MM.1S (cell line): ENCODE data around the gene IFT74.

ENCODE experiments used
- DNase-seq: peaks from one replicate; pipeline ENCODE4 v3.0.0-alpha.2; 2015
- H2AFZ ChIP-seq: fragments of 300-600 bp; sonication (generic); 2 replicates; pipeline ENCODE4 v1.6.0; 2016; ENCODE audit warnings: antibody characterized with exemption, low read length
- H3F3A ChIP-seq: fragments of 300-600 bp; sonication (generic); 2 replicates; pipeline ENCODE4 v1.6.1; 2016; ENCODE audit warnings: mild to moderate bottlenecking, antibody characterized with exemption, low read length, moderate library complexity, mixed read lengths; ENCODE audit not compliant: insufficient read depth
- H3K27ac ChIP-seq: fragments of 300-600 bp; sonication (generic); 2 replicates; pipeline ENCODE4 v1.5.1; 2016; ENCODE audit warnings: mild to moderate bottlenecking, low read length
- H3K27me3 ChIP-seq: fragments of 300-600 bp; sonication (generic); replicated peaks from 2 replicates; pipeline ENCODE4 v1.6.0; 2016; ENCODE audit warnings: low read length; ENCODE audit not compliant: insufficient read depth
- H3K36me3 ChIP-seq: fragments of 300-600 bp; sonication (generic); replicated peaks from 2 replicates; pipeline ENCODE4 v1.6.1; 2016; ENCODE audit warnings: mild to moderate bottlenecking, low read length, mixed read lengths; ENCODE audit not compliant: insufficient read depth
- H3K4me1 ChIP-seq: fragments of 300-600 bp; sonication (generic); 2 replicates; pipeline ENCODE4 v1.6.1; 2016; ENCODE audit warnings: low read length, mixed read lengths
- H3K4me2 ChIP-seq: fragments of 300-600 bp; sonication (generic); 2 replicates; pipeline ENCODE4 v1.6.0; 2016; ENCODE audit warnings: low read depth, low read length
- H3K4me3 ChIP-seq: fragments of 300-600 bp; sonication (generic); 2 replicates; pipeline ENCODE4 v1.5.1; 2016; ENCODE audit warnings: low read length, mixed read lengths
- H3K79me2 ChIP-seq: fragments of 300-600 bp; sonication (generic); 2 replicates; pipeline ENCODE4 v1.6.1; 2016; ENCODE audit warnings: mixed run types, low read length, mixed read lengths
- H3K9ac ChIP-seq: fragments of 300-600 bp; sonication (generic); 2 replicates; pipeline ENCODE4 v1.6.1; 2016; ENCODE audit warnings: low read length, mixed read lengths
- H3K9me2 ChIP-seq: fragments of 300-600 bp; sonication (generic); replicated peaks from 2 replicates; pipeline ENCODE4 v1.6.1; 2016; ENCODE audit warnings: mild to moderate bottlenecking, low read length, mixed read lengths; ENCODE audit not compliant: insufficient read depth
- H3K9me3 ChIP-seq: fragments of 300-600 bp; sonication (generic); replicated peaks from 2 replicates; pipeline ENCODE4 v1.6.1; 2016; ENCODE audit warnings: mild to moderate bottlenecking, low read length, mixed read lengths; ENCODE audit not compliant: insufficient read depth
- H4K20me1 ChIP-seq: fragments of 300-600 bp; sonication (generic); 2 replicates; pipeline ENCODE4 v1.6.1; 2016; ENCODE audit warnings: mild to moderate bottlenecking, low read length, moderate library complexity, mixed read lengths; ENCODE audit not compliant: insufficient read depth
- EZH2 ChIP-seq: fragments of 300-600 bp; sonication (generic); optimal IDR thresholded peaks from 2 replicates; pipeline ENCODE3; 2017; ENCODE audit warnings: low read depth, mild to moderate bottlenecking, antibody characterized with exemption, low read length, mixed read lengths
- EZH2phosphoT487 ChIP-seq: fragments of 300-600 bp; sonication (generic); IDR thresholded peaks from 2 replicates; pipeline ENCODE4 v1.6.1; 2018; ENCODE audit warnings: antibody characterized with exemption, low read length
- TF ChIP-seq, protein P1 (sequence below): fragments of 300-600 bp; sonication (generic); IDR thresholded peaks from 2 replicates; pipeline ENCODE4 v1.5.1; 2016; ENCODE audit warnings: antibody characterized with exemption, low read length, mixed read lengths

The IFT74 gene

DNA sequence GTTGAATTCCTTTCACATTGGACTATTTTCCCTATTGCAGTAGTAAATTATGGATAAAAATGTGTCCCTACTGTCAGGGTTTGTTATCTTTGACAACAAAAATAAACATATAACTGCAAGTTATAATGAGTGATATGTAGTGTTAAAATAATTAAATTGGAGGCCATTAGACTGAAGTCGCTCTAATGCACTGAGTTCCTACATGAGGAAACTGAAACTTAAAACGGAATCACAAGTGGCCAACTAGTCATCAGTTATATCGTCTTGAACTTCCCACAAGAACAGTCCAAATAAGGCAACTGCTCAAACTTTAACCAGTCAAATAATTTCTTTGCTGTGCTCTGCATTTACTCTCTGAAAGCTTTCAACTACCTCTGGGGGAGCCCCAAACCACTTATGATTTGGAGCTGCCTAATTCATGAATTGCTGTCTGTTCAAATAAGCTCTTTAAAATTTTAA is 2.1 kb upstream of the IFT74 start:
- Histone ChIP-seq H3K9ac (no peak overlapping the region), H3K4me1 (no peaks in the 10 kb centered on the region), H4K20me1 (no peaks in the 10 kb centered on the region), H3K36me3 (no peaks in the 10 kb centered on the region), H3K9me2 (no peaks in the 10 kb centered on the region), H3K4me3 (no peak overlapping the region), H2AFZ (no peak overlapping the region), H3K27ac (no peak overlapping the region), H3K9me3 (no peaks in the 10 kb centered on the region), H3K27me3 (no peaks in the 10 kb centered on the region), H3K4me2 (no peak overlapping the region), H3K79me2 (peaks cover 6% of the 10 kb centered on the region), H3F3A (no peaks in the 10 kb centered on the region)
- no peak for DNase-seq
- no peak for TF ChIP-seq EZH2
- TF ChIP-seq, protein P1, sequence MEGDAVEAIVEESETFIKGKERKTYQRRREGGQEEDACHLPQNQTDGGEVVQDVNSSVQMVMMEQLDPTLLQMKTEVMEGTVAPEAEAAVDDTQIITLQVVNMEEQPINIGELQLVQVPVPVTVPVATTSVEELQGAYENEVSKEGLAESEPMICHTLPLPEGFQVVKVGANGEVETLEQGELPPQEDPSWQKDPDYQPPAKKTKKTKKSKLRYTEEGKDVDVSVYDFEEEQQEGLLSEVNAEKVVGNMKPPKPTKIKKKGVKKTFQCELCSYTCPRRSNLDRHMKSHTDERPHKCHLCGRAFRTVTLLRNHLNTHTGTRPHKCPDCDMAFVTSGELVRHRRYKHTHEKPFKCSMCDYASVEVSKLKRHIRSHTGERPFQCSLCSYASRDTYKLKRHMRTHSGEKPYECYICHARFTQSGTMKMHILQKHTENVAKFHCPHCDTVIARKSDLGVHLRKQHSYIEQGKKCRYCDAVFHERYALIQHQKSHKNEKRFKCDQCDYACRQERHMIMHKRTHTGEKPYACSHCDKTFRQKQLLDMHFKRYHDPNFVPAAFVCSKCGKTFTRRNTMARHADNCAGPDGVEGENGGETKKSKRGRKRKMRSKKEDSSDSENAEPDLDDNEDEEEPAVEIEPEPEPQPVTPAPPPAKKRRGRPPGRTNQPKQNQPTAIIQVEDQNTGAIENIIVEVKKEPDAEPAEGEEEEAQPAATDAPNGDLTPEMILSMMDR: no peak
- TF ChIP-seq EZH2phosphoT487: no peak

DNA sequence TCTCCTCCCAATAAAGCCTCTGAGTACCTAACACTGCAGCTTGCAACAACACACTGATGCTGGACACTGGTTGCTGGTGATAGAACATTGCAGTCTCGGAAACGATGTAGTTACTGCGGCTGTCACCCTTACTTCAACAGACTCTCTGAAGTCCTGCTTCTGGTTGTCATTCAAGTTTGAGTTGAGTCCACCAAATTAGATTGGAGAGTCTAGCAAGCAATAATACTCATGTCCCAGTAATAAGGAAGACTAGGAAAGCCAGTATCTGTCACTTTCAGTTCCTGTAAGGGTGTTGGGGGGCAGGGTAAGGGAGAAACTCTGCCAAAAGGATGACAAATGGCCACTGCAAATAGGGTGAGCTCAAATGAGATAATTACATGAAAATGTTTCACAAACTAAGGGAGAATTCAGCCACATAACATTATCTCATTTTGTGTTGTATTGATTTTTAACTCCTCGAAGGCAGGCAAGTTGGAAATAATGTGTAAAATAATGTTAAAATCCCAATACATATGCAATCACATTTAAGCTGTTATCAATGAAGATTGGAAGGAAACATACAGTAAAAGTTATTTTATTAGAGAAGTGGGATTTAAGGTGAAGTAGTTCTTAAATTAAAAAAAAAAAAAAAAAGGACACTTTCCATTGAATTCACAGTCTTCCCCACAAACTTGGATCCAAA is 849 bp upstream of the IFT74 start:
- Histone ChIP-seq H3K9ac (peak overlapping the region; percentile 75), H3K27me3 (no peaks in the 10 kb centered on the region), H3K27ac (peak overlapping the region; percentile 68; the same call in 1 of the 2 replicates), H4K20me1 (no peaks in the 10 kb centered on the region), H3K4me1 (no peaks in the 10 kb centered on the region), H3K9me3 (no peaks in the 10 kb centered on the region), H3F3A (no peaks in the 10 kb centered on the region), H3K4me3 (peak overlapping the region; percentile 72), H2AFZ (peak overlapping the region; percentile 87), H3K4me2 (peak overlapping the region; percentile 86), H3K9me2 (no peaks in the 10 kb centered on the region), H3K36me3 (no peaks in the 10 kb centered on the region), H3K79me2 (peaks cover 6% of the 10 kb centered on the region)
- TF ChIP-seq, protein P1: no peak
- TF ChIP-seq EZH2 (no peak), EZH2phosphoT487 (no peak)
- DNase-seq: no peak

DNA sequence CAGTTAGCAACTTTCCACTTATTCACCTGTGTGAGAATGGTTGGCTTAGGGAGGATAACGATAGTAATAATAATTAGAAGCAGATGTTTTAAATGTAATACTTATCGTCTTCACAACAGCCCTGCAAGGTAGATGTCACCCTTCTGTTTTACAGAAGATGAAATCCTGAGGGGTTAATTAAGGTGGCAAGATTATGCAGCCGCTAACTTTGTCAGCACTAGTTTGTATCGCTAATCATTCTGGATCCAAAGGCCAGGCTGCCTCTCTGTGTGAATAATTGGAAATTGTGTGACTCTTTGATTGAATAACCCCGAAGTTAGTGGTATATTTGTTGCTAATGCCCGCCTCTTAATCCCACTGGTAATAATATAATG is 635 bp downstream of the IFT74 start:
- Histone ChIP-seq H3K36me3 (no peaks in the 10 kb centered on the region), H3K4me1 (no peaks in the 10 kb centered on the region), H3K9ac (peak overlapping the region; percentile 75), H3F3A (no peaks in the 10 kb centered on the region), H3K79me2 (peaks cover 6% of the 10 kb centered on the region), H3K9me2 (no peaks in the 10 kb centered on the region), H3K27ac (peak overlapping the region; percentile 68; the same call in 1 of the 2 replicates), H3K27me3 (no peaks in the 10 kb centered on the region), H4K20me1 (no peaks in the 10 kb centered on the region), H3K4me3 (peak overlapping the region; percentile 72), H3K9me3 (no peaks in the 10 kb centered on the region), H3K4me2 (peak overlapping the region; percentile 65), H2AFZ (peak overlapping the region; percentile 61)
- no peak for DNase-seq
- TF ChIP-seq EZH2: no peak
- TF ChIP-seq, protein P1: no peak
